ENCODE results near the gene PAH. TPM values are rescaled to one million over a fixed set of nuclear protein-coding genes. Genes with fewer than 3 reads are reported as not detected.

PAH gene
- total RNA-seq, 2 donors from 2014 or later = 7.3 to 39.6 TPM

GRCh38 chr12:102799229-102799628 is 117.8 kb downstream of the PAH start:
- no peak for TF ChIP-seq POLR2A (IDR thresholded peaks at IDR 0.05)
- TF ChIP-seq CTCF (IDR thresholded peaks at IDR 0.05) = no peak
- intact Hi-C loops (cut with DNase I) = no loop called here
- Histone ChIP-seq H3K4me3 (no peak overlapping the region), H3K36me3 (replicated peaks in 1 of 2; ENCODE audit: insufficient read depth in 1 of 2, low read depth in 2 of 2) (no peaks in the 10 kb centered on the region), H3K27ac (no peak overlapping the region), H3K4me1 (no peaks in the 10 kb centered on the region), H3K27me3 (no peaks in the 10 kb centered on the region), H3K9me3 (no peaks in the 10 kb centered on the region)
- WGBS, 2 donors = 52 to 70% methylated on average over 9 of the region's 9 CpGs
- no peak for ATAC-seq
- DNase-seq = no peak

- intact Hi-C loops (cut with DNase I) = no loop called here
- Histone ChIP-seq H3K27ac (no peak overlapping the region), H3K4me3 (no peak overlapping the region), H3K36me3 (replicated peaks in 1 of 2; ENCODE audit: insufficient read depth in 1 of 2, low read depth in 2 of 2) (no peaks in the 10 kb centered on the region), H3K4me1 (no peaks in the 10 kb centered on the region), H3K27me3 (no peaks in the 10 kb centered on the region), H3K9me3 (no peaks in the 10 kb centered on the region)
- ATAC-seq = no peak
- no peak for DNase-seq
- TF ChIP-seq POLR2A (IDR thresholded peaks at IDR 0.05) (no peak), CTCF (IDR thresholded peaks at IDR 0.05) (no peak)
- WGBS, 2 donors = 71 to 79% methylated on average over 5 of the region's 5 CpGs
These were observed 119.5 kb downstream of the PAH start for GRCh38 chr12:102797528-102797927.

- intact Hi-C loops (cut with DNase I) = no loop called here
- H3K9me3 ChIP-seq = no peaks in the 10 kb centered on the region
- no peaks in the 10 kb centered on the region for H3K4me1 ChIP-seq
- WGBS, 2 donors = 42 to 54% methylated on average over 7 of the region's 7 CpGs
- H3K36me3 ChIP-seq (replicated peaks in 1 of 2; ENCODE audit: insufficient read depth in 1 of 2, low read depth in 2 of 2) = no peaks in the 10 kb centered on the region
- ATAC-seq = no peak
- no peaks in the 10 kb centered on the region for H3K27me3 ChIP-seq
- no peak for TF ChIP-seq CTCF (IDR thresholded peaks at IDR 0.05)
- TF ChIP-seq POLR2A (IDR thresholded peaks at IDR 0.05) = no peak
- no peak overlapping the region for H3K27ac ChIP-seq
- H3K4me3 ChIP-seq = no peak overlapping the region
- DNase-seq = no peak
These were observed 123.1 kb downstream of the PAH start for GRCh38 chr12:102793921-102794320.

Other genes with a start within 250 kb of the PAH start
- gene ASCL1, start 40.4 kb upstream of the PAH start, total RNA-seq = not detected

All from body of pancreas (tissue), 4 donors.